Panc1 (cell line): ENCODE data around the gene SCN10A. TPM values are rescaled to one million over a fixed set of nuclear protein-coding genes. Genes with fewer than 3 reads are reported as not detected.

Experiments
- ATAC-seq: fragments of 200-7000 bp; cut with Tn5 transposase; 2 replicates; pipeline ENCODE4 v1.9.1; 2020; ENCODE audit warnings: mild to moderate bottlenecking, moderate library complexity
- BruUV-seq: library from RNA; stranded (reverse); fragments of 400-500 nt; replicated peaks from 2 replicates; lab custom pipeline; 2021; lab: Mats Ljungman, UMichigan
- CTCF ChIA-PET: fragments of 300-600 bp; sonication (Branson Sonifier 250); formaldehyde crosslinking; loops from one replicate; lab custom pipeline; 2022; ENCODE audit warnings: antibody characterized with exemption; lab: Charles Lee
- POLR2A ChIA-PET: fragments of 300-600 bp; sonication (Branson Sonifier 250); formaldehyde crosslinking; loops from one replicate; lab custom pipeline; 2022; ENCODE audit warnings: antibody characterized with exemption; lab: Charles Lee
- DNase-seq: peaks from one replicate; pipeline ENCODE4 v3.0.0-alpha.2; 2010; ENCODE audit warnings: low read depth, low spot score
- H3K27ac ChIP-seq: 2 replicates; pipeline ENCODE4 v1.5.1; 2011; ENCODE audit warnings: mild to moderate bottlenecking, low read length, inconsistent platforms
- H3K27me3 ChIP-seq: fragments of 200-500 bp; sonication (Bioruptor generic); 2 replicates; pipeline ENCODE4 v1.6.0; 2014; ENCODE audit warnings: low read length, inconsistent platforms; ENCODE audit not compliant: control insufficient read depth, insufficient read depth
- H3K36me3 ChIP-seq: fragments of 200-500 bp; sonication (Bioruptor generic); 2 replicates; pipeline ENCODE4 v1.5.1; 2014; ENCODE audit warnings: inconsistent platforms, mild to moderate bottlenecking, low read length, moderate library complexity; ENCODE audit not compliant: control insufficient read depth, insufficient read depth
- H3K4me1 ChIP-seq: 2 replicates; pipeline ENCODE4 v1.5.1; 2011; ENCODE audit warnings: inconsistent platforms, mild to moderate bottlenecking, low read length, moderate library complexity; ENCODE audit not compliant: control insufficient read depth, insufficient read depth
- H3K4me3 ChIP-seq, 2 experiments: 2 replicates each; pipeline ENCODE4 v1.5.1; 2011 to 2012; ENCODE audit warnings: low read depth in 2 of 2, low read length in 2 of 2, mild to moderate bottlenecking in 2 of 2, inconsistent platforms in 1 of 2, moderate library complexity in 1 of 2
- H3K9me3 ChIP-seq: fragments of 200-500 bp; sonication (Bioruptor generic); 2 replicates; pipeline ENCODE4 v1.5.1; 2014; ENCODE audit warnings: low read depth, mild to moderate bottlenecking, inconsistent platforms, low read length, moderate library complexity; ENCODE audit not compliant: control insufficient read depth, insufficient read depth
- CTCF ChIP-seq: fragments of 450-650 bp; IDR thresholded peaks from 2 replicates; pipeline ENCODE4 v1.5.1; 2017; ENCODE audit warnings: mild to moderate bottlenecking
- POLR2AphosphoS5 ChIP-seq: IDR thresholded peaks from 2 replicates; pipeline ENCODE4 v1.6.1; 2012; ENCODE audit warnings: mild to moderate bottlenecking, low read depth, low read length, moderate library complexity
- REST ChIP-seq, 2 experiments: IDR thresholded peaks; 2 replicates each; pipeline ENCODE4 v1.6.1; 2011 to 2012; ENCODE audit warnings: low read depth in 2 of 2, control low read depth in 1 of 2, low read length in 1 of 2, mild to moderate bottlenecking in 1 of 2, moderate library complexity in 1 of 2; ENCODE audit not compliant: insufficient read depth in 1 of 2
- SIN3A ChIP-seq: IDR thresholded peaks from 2 replicates; pipeline ENCODE4 v1.6.1; 2012; ENCODE audit warnings: low read depth, mild to moderate bottlenecking, low read length, moderate library complexity, borderline replicate concordance; ENCODE audit not compliant: insufficient read depth
- TCF7L2 ChIP-seq: IDR thresholded peaks from 2 replicates; pipeline ENCODE4 v1.6.1; 2011; ENCODE audit warnings: mild to moderate bottlenecking, low read depth, low read length, inconsistent platforms
- in situ Hi-C: cut with HindIII; loops from 2 replicates; pipeline ENCODE4 v1.10.0; 2016; ENCODE audit warnings: low sequenced_read_pairs, low pct_unique_long_range_greater_than_20kb
- intact Hi-C: fragments of 100-400 bp; cut with micrococcal nuclease; formaldehyde crosslinking; loops from one replicate; pipeline ENCODE4 v1.10.0; 2022; ENCODE audit not compliant: unreplicated experiment
- total RNA-seq: library from RNA; stranded (reverse); gene quantifications from one replicate; pipeline ENCODE4 v1.2.1, GENCODE V29; 2021; ENCODE audit not compliant: unreplicated experiment

Gene SCN10A
- total RNA-seq, 1 experiment from 2014 or later, result not detected

- no peaks in the 10 kb centered on the region; the same call in 1 of the 2 replicates for H3K27me3 ChIP-seq
- H3K9me3 ChIP-seq, result no peaks in the 10 kb centered on the region
- H3K4me1 ChIP-seq, result no peaks in the 10 kb centered on the region
- no peak overlapping the region for H3K27ac ChIP-seq
- intact Hi-C loops (no loop called here), in situ Hi-C loops (no loop called here)
- ChIA-PET POLR2A (no interaction called here), CTCF (no interaction called here)
- ATAC-seq, result no peak
- no peak overlapping the region for H3K4me3 ChIP-seq
- no peak for TF ChIP-seq REST (IDR thresholded peaks at IDR 0.05; ENCODE audit: insufficient read depth in 1 of 2, low read depth in 2 of 2, low read length in 1 of 2)
- TF ChIP-seq SIN3A, result no peak
- TF ChIP-seq CTCF, result no peak
- no peaks in the 10 kb centered on the region for H3K36me3 ChIP-seq
- no TSS peak for BruUV-seq
- no peak for DNase-seq
Measured at GRCh38 chr3:38811822-38812221, 4.2 kb downstream of the SCN10A start.

GRCh38 chr3:38805765-38806386 lies 10.1 kb downstream of the SCN10A start:
- Histone ChIP-seq H3K27me3 (0 out of 2 replicates have a peak, but pooled peaks cover 2% of the 10 kb centered on the region), H3K27ac (no peak overlapping the region), H3K4me3 (no peak overlapping the region), H3K4me1 (no peaks in the 10 kb centered on the region), H3K36me3 (no peaks in the 10 kb centered on the region), H3K9me3 (no peaks in the 10 kb centered on the region)
- intact Hi-C loops, result no loop called here
- ChIA-PET POLR2A (no interaction called here), CTCF (no interaction called here)
- DNase-seq (no peak), ATAC-seq (no peak)
- no TSS peak for BruUV-seq
- in situ Hi-C loops, result no loop called here
- TF ChIP-seq POLR2AphosphoS5, result no peak
- TF ChIP-seq CTCF, result no peak
- TF ChIP-seq REST (IDR thresholded peaks at IDR 0.05; ENCODE audit: insufficient read depth in 1 of 2, low read depth in 2 of 2, low read length in 1 of 2), result peak; percentile 94 to 97
- no peak for TF ChIP-seq TCF7L2
- TF ChIP-seq SIN3A, result no peak
